GM23338 (cell line): Measurements from ENCODE around the gene ADGRG6.
"Not testable (repeated sequence)": the region's sequence is repeated elsewhere in the genome, so short reads cannot be mapped to it uniquely, and the experiment has no call there.

Experiments used
- CREB1 ChIP-seq: fragments of 250-450 bp; sonication (Bioruptor Pico); IDR thresholded peaks from 2 replicates; pipeline ENCODE4 v1.5.0; 2020; ENCODE audit warnings: low read depth, mild to moderate bottlenecking, moderate library complexity
- CTCF ChIP-seq, 2 experiments: fragments of 200-600 bp in 1 of 2; sonication (generic) in 1 of 2; conservative IDR thresholded peaks; 2 replicates each; pipeline versions ENCODE4 v1.5.1 to v1.6.1; 2016 to 2017; ENCODE audit warnings: antibody characterized with exemption in 2 of 2, low read depth in 2 of 2, mild to moderate bottlenecking in 2 of 2, moderate library complexity in 1 of 2
- ETS1 ChIP-seq: IDR thresholded peaks from 2 replicates; pipeline ENCODE4 v1.6.1; 2016; ENCODE audit warnings: antibody characterized with exemption
- EZH2 ChIP-seq: fragments of 200-600 bp; sonication (generic); IDR thresholded peaks from one replicate; pipeline ENCODE4 v1.8.0; 2017; ENCODE audit warnings: antibody characterized with exemption, mild to moderate bottlenecking, low read depth; ENCODE audit not compliant: unreplicated experiment
- EZH2phosphoT487 ChIP-seq: fragments of 200-600 bp; sonication (generic); IDR thresholded peaks from one replicate; pipeline ENCODE4 v1.8.1; 2018; ENCODE audit warnings: antibody characterized with exemption; ENCODE audit not compliant: unreplicated experiment
- JUNB ChIP-seq: IDR thresholded peaks from one replicate; pipeline ENCODE4 v1.6.1; 2016; ENCODE audit warnings: antibody characterized with exemption; ENCODE audit not compliant: unreplicated experiment
- NANOG ChIP-seq: IDR thresholded peaks from 2 replicates; pipeline ENCODE4 v1.6.1; 2016; ENCODE audit warnings: antibody characterized with exemption, borderline replicate concordance
- POLR2AphosphoS5 ChIP-seq: IDR thresholded peaks from 2 replicates; pipeline ENCODE4 v1.6.1; 2016; ENCODE audit warnings: antibody characterized with exemption, low read depth
- REST ChIP-seq: IDR thresholded peaks from one replicate; pipeline ENCODE4 v1.6.1; 2018; ENCODE audit warnings: antibody characterized with exemption; ENCODE audit not compliant: unreplicated experiment
- STAT1 ChIP-seq: IDR thresholded peaks from one replicate; pipeline ENCODE4 v1.6.1; 2016; ENCODE audit warnings: antibody characterized with exemption; ENCODE audit not compliant: unreplicated experiment
- ZNF114 ChIP-seq: fragments of 250-450 bp; sonication (Bioruptor Pico); IDR thresholded peaks from 2 replicates; pipeline ENCODE4 v1.5.0; 2020; ENCODE audit warnings: mild to moderate bottlenecking, moderate library complexity
- ZNF462 ChIP-seq: fragments of 250-450 bp; sonication (Bioruptor Pico); IDR thresholded peaks from 2 replicates; pipeline ENCODE4 v1.5.0; 2020; ENCODE audit warnings: mild to moderate bottlenecking, moderate library complexity

GRCh38 chr6:142454196-142454595 lies 152.4 kb downstream of the ADGRG6 start:
- not testable (repeated sequence) for TF ChIP-seq REST; CTCF (conservative IDR thresholded peaks at IDR 0.05; ENCODE audit: low read depth in 2 of 2); EZH2; EZH2phosphoT487; JUNB; POLR2AphosphoS5; CREB1; ZNF462 (CRISPR knock-in tag); NANOG; ETS1; ZNF114 (CRISPR knock-in tag); STAT1
